ENCODE data around the gene NAPB.

GRCh38 chr20:23381876-23382275 lies 39.4 kb downstream of the NAPB start:
- TF ChIP-seq, protein P1, sequence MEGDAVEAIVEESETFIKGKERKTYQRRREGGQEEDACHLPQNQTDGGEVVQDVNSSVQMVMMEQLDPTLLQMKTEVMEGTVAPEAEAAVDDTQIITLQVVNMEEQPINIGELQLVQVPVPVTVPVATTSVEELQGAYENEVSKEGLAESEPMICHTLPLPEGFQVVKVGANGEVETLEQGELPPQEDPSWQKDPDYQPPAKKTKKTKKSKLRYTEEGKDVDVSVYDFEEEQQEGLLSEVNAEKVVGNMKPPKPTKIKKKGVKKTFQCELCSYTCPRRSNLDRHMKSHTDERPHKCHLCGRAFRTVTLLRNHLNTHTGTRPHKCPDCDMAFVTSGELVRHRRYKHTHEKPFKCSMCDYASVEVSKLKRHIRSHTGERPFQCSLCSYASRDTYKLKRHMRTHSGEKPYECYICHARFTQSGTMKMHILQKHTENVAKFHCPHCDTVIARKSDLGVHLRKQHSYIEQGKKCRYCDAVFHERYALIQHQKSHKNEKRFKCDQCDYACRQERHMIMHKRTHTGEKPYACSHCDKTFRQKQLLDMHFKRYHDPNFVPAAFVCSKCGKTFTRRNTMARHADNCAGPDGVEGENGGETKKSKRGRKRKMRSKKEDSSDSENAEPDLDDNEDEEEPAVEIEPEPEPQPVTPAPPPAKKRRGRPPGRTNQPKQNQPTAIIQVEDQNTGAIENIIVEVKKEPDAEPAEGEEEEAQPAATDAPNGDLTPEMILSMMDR (IDR thresholded peaks at IDR 0.05) = no peak
- no peak for TF ChIP-seq RAD21 (conservative IDR thresholded peaks at IDR 0.05 in 1 of 2, IDR thresholded peaks at IDR 0.05 in 1 of 2)
- TF ChIP-seq PBX3 (IDR thresholded peaks at IDR 0.05) = no peak
- TF ChIP-seq HOXA7 (CRISPR knock-in tag; IDR thresholded peaks at IDR 0.05) = no peak

All from A549 (cell line).